T-helper 1 cell treated with Interleukin-12 subunit alpha and Interleukin-12 subunit beta and Interleukin-4 antibody, amounts not matched to agents 30 μg/mL and 1 μg/mL, for 36 hours (primary cell): ENCODE results near the gene C17orf50.

Experiments
- H3K27ac Mint-ChIP-seq: one replicate; pipeline ENCODE4 v1.8.0; 2021; ENCODE audit warnings: mild to moderate bottlenecking, mixed read lengths
- H3K27me3 Mint-ChIP-seq: one replicate; pipeline ENCODE4 v1.8.0; 2021; ENCODE audit warnings: low read depth, mixed read lengths
- H3K36me3 Mint-ChIP-seq: one replicate; pipeline ENCODE4 v1.8.0; 2021; ENCODE audit warnings: low read depth, mixed read lengths
- H3K4me1 Mint-ChIP-seq: one replicate; pipeline ENCODE4 v1.8.0; 2021; ENCODE audit warnings: low read depth, mixed read lengths
- H3K4me3 Mint-ChIP-seq: one replicate; pipeline ENCODE4 v1.8.0; 2021; ENCODE audit warnings: mild to moderate bottlenecking, moderate library complexity, mixed read lengths
- H3K9me3 Mint-ChIP-seq: one replicate; pipeline ENCODE4 v1.8.0; 2021; ENCODE audit warnings: mixed read lengths

The C17orf50 gene

GRCh38 chr17:35760587-35760986 is at the start of gene C17orf50:
Gene C17orf50, plus strand, starts transcription at chr17:35760887. Its CDS starts 55 bp downstream, at chr17:35760942.
- no peak within 1 kb of the TSS for H3K27ac Mint-ChIP-seq
- no peak within 1 kb of the TSS for H3K4me3 Mint-ChIP-seq
- H3K27me3 Mint-ChIP-seq, result peaks cover 20% of the 10 kb centered on the region
- no peaks in the 10 kb centered on the region for H3K36me3 Mint-ChIP-seq
- H3K4me1 Mint-ChIP-seq, result peaks cover 4% of the 10 kb centered on the region
- H3K9me3 Mint-ChIP-seq, result no peaks in the 10 kb centered on the region

GRCh38 chr17:35710950-35711349 is 49.7 kb upstream of the C17orf50 start:
- no peaks in the 10 kb centered on the region for H3K9me3 Mint-ChIP-seq
- peaks cover 8% of the 10 kb centered on the region for H3K4me1 Mint-ChIP-seq
- H3K27ac Mint-ChIP-seq, result no peak overlapping the region
- peaks cover 11% of the 10 kb centered on the region for H3K36me3 Mint-ChIP-seq
- H3K4me3 Mint-ChIP-seq, result no peak overlapping the region
- no peaks in the 10 kb centered on the region for H3K27me3 Mint-ChIP-seq

- H3K4me3 Mint-ChIP-seq, result no peak overlapping the region
- H3K4me1 Mint-ChIP-seq, result peaks cover 4% of the 10 kb centered on the region
- H3K27ac Mint-ChIP-seq, result no peak overlapping the region
- peaks cover 14% of the 10 kb centered on the region for H3K36me3 Mint-ChIP-seq
- no peaks in the 10 kb centered on the region for H3K9me3 Mint-ChIP-seq
- no peaks in the 10 kb centered on the region for H3K27me3 Mint-ChIP-seq
Observed at GRCh38 chr17:35713069-35713728, 47.5 kb upstream of the C17orf50 start.

GRCh38 chr17:35714988-35715387 is 45.7 kb upstream of the C17orf50 start:
- Mint-ChIP-seq H3K4me1 (peaks cover 2% of the 10 kb centered on the region), H3K9me3 (no peaks in the 10 kb centered on the region), H3K36me3 (peaks cover 24% of the 10 kb centered on the region), H3K27ac (no peak overlapping the region), H3K27me3 (no peaks in the 10 kb centered on the region), H3K4me3 (no peak overlapping the region)

- no peak overlapping the region for H3K27ac Mint-ChIP-seq
- no peak overlapping the region for H3K4me3 Mint-ChIP-seq
- H3K4me1 Mint-ChIP-seq, result peaks cover 2% of the 10 kb centered on the region
- no peaks in the 10 kb centered on the region for H3K9me3 Mint-ChIP-seq
- H3K27me3 Mint-ChIP-seq, result no peaks in the 10 kb centered on the region
- H3K36me3 Mint-ChIP-seq, result peaks cover 24% of the 10 kb centered on the region
Observed at GRCh38 chr17:35715416-35715815, 45.3 kb upstream of the C17orf50 start.

- no peaks in the 10 kb centered on the region for H3K27me3 Mint-ChIP-seq
Observed at GRCh38 chr17:35716173-35716572, 44.5 kb upstream of the C17orf50 start.

GRCh38 chr17:35716897-35717465 is 43.7 kb upstream of the C17orf50 start:
- Mint-ChIP-seq H3K4me3 (no peak overlapping the region), H3K27me3 (no peaks in the 10 kb centered on the region), H3K36me3 (peaks cover 20% of the 10 kb centered on the region), H3K9me3 (no peaks in the 10 kb centered on the region), H3K27ac (no peak overlapping the region), H3K4me1 (peaks cover 2% of the 10 kb centered on the region)

More at GRCh38 chr17:35716173-35716572, 44.5 kb upstream of the C17orf50 start:
- H3K4me3 Mint-ChIP-seq, result no peak overlapping the region
- H3K27ac Mint-ChIP-seq, result no peak overlapping the region
- H3K36me3 Mint-ChIP-seq, result peaks cover 20% of the 10 kb centered on the region
- H3K9me3 Mint-ChIP-seq, result no peaks in the 10 kb centered on the region
- peaks cover 2% of the 10 kb centered on the region for H3K4me1 Mint-ChIP-seq

GRCh38 chr17:35717475-35717874 is 43.2 kb upstream of the C17orf50 start:
- Mint-ChIP-seq H3K36me3 (peaks cover 20% of the 10 kb centered on the region), H3K9me3 (no peaks in the 10 kb centered on the region), H3K27ac (no peak overlapping the region), H3K4me1 (peaks cover 2% of the 10 kb centered on the region), H3K4me3 (no peak overlapping the region), H3K27me3 (no peaks in the 10 kb centered on the region)

- no peak overlapping the region for H3K4me3 Mint-ChIP-seq
- no peaks in the 10 kb centered on the region for H3K27me3 Mint-ChIP-seq
- no peaks in the 10 kb centered on the region for H3K4me1 Mint-ChIP-seq
- peaks cover 36% of the 10 kb centered on the region for H3K36me3 Mint-ChIP-seq
- no peak overlapping the region for H3K27ac Mint-ChIP-seq
- H3K9me3 Mint-ChIP-seq, result no peaks in the 10 kb centered on the region
Observed at GRCh38 chr17:35723735-35724134, 37.0 kb upstream of the C17orf50 start.

- no peaks in the 10 kb centered on the region for H3K9me3 Mint-ChIP-seq
- H3K27me3 Mint-ChIP-seq, result no peaks in the 10 kb centered on the region
- H3K4me3 Mint-ChIP-seq, result no peak overlapping the region
- H3K36me3 Mint-ChIP-seq, result peaks cover 30% of the 10 kb centered on the region
- H3K27ac Mint-ChIP-seq, result no peak overlapping the region
- no peaks in the 10 kb centered on the region for H3K4me1 Mint-ChIP-seq
Observed at GRCh38 chr17:35725058-35725457, 35.6 kb upstream of the C17orf50 start.

GRCh38 chr17:35725802-35726126 is 34.9 kb upstream of the C17orf50 start:
- peaks cover 31% of the 10 kb centered on the region for H3K36me3 Mint-ChIP-seq
- H3K9me3 Mint-ChIP-seq, result no peaks in the 10 kb centered on the region
- peaks cover 5% of the 10 kb centered on the region for H3K4me1 Mint-ChIP-seq
- no peak overlapping the region for H3K4me3 Mint-ChIP-seq
- H3K27ac Mint-ChIP-seq, result no peak overlapping the region
- H3K27me3 Mint-ChIP-seq, result peaks cover 5% of the 10 kb centered on the region

GRCh38 chr17:35726127-35726952 is 34.3 kb upstream of the C17orf50 start:
- peaks cover 35% of the 10 kb centered on the region for H3K36me3 Mint-ChIP-seq
- H3K9me3 Mint-ChIP-seq, result no peaks in the 10 kb centered on the region
- peaks cover 10% of the 10 kb centered on the region for H3K4me1 Mint-ChIP-seq
- no peak overlapping the region for H3K4me3 Mint-ChIP-seq
- H3K27ac Mint-ChIP-seq, result no peak overlapping the region
- peaks cover 11% of the 10 kb centered on the region for H3K27me3 Mint-ChIP-seq

GRCh38 chr17:35726953-35727460 is 33.7 kb upstream of the C17orf50 start:
- peaks cover 34% of the 10 kb centered on the region for H3K36me3 Mint-ChIP-seq

GRCh38 chr17:35727635-35728034 is 33.1 kb upstream of the C17orf50 start:
- Mint-ChIP-seq H3K36me3 (peaks cover 34% of the 10 kb centered on the region), H3K27ac (no peak overlapping the region)

More at GRCh38 chr17:35726953-35727460, 33.7 kb upstream of the C17orf50 start:
- no peaks in the 10 kb centered on the region for H3K9me3 Mint-ChIP-seq
- H3K27ac Mint-ChIP-seq, result no peak overlapping the region
- H3K27me3 Mint-ChIP-seq, result peaks cover 11% of the 10 kb centered on the region
- H3K4me3 Mint-ChIP-seq, result no peak overlapping the region
- peaks cover 10% of the 10 kb centered on the region for H3K4me1 Mint-ChIP-seq

GRCh38 chr17:35728551-35728950 is 32.1 kb upstream of the C17orf50 start:
- Mint-ChIP-seq H3K27me3 (peaks cover 26% of the 10 kb centered on the region), H3K4me3 (no peak overlapping the region), H3K9me3 (no peaks in the 10 kb centered on the region), H3K4me1 (peaks cover 10% of the 10 kb centered on the region), H3K27ac (no peak overlapping the region), H3K36me3 (peaks cover 33% of the 10 kb centered on the region)

More at GRCh38 chr17:35727635-35728034, 33.1 kb upstream of the C17orf50 start:
- Mint-ChIP-seq H3K27me3 (peaks cover 17% of the 10 kb centered on the region), H3K4me1 (peaks cover 10% of the 10 kb centered on the region), H3K9me3 (no peaks in the 10 kb centered on the region), H3K4me3 (no peak overlapping the region)
